WTC11 (cell line): ENCODE data around the gene HS2ST1.

Experiments
- ESRRA ChIP-seq: sonication (generic); formaldehyde crosslinking; IDR thresholded peaks from 2 replicates; pipeline ENCODE4 v1.8.1; 2022; ENCODE audit warnings: mild to moderate bottlenecking, missing genetic modification reagents, borderline replicate concordance
- FOXP1 ChIP-seq: sonication (generic); formaldehyde crosslinking; IDR thresholded peaks from 2 replicates; pipeline ENCODE4 v1.8.0; 2022; ENCODE audit warnings: missing genetic modification reagents, mild to moderate bottlenecking, moderate library complexity, borderline replicate concordance
- IRF2 ChIP-seq: sonication (generic); formaldehyde crosslinking; IDR thresholded peaks from 2 replicates; pipeline ENCODE4 v1.8.0; 2022; ENCODE audit warnings: low read depth, missing genetic modification reagents, borderline replicate concordance
- NR2C2 ChIP-seq: sonication (generic); formaldehyde crosslinking; IDR thresholded peaks from 2 replicates; pipeline ENCODE4 v1.8.0; 2022; ENCODE audit warnings: mild to moderate bottlenecking, missing genetic modification reagents
- NR3C1 ChIP-seq: sonication (generic); formaldehyde crosslinking; conservative IDR thresholded peaks from 2 replicates; pipeline ENCODE4 v1.8.1; 2023; ENCODE audit warnings: low read depth, mild to moderate bottlenecking, missing genetic modification reagents
- SMAD3 ChIP-seq: sonication (generic); formaldehyde crosslinking; IDR thresholded peaks from 2 replicates; pipeline ENCODE4 v1.8.0; 2022; ENCODE audit warnings: missing genetic modification reagents, mild to moderate bottlenecking, borderline replicate concordance
- SP1 ChIP-seq: sonication (generic); formaldehyde crosslinking; conservative IDR thresholded peaks from 2 replicates; pipeline ENCODE4 v1.8.1; 2022; ENCODE audit warnings: missing genetic modification reagents
- TCF7 ChIP-seq: sonication (generic); formaldehyde crosslinking; IDR thresholded peaks from 2 replicates; pipeline ENCODE4 v1.8.0; 2022; ENCODE audit warnings: mild to moderate bottlenecking, low read depth, missing genetic modification reagents, moderate library complexity
- TF ChIP-seq, protein P1 (sequence below): sonication (generic); formaldehyde crosslinking; IDR thresholded peaks from 2 replicates; pipeline ENCODE4 v1.8.1; 2022; ENCODE audit warnings: low read depth, missing genetic modification reagents, borderline replicate concordance
- TF ChIP-seq, protein P2 (sequence below): sonication (generic); formaldehyde crosslinking; IDR thresholded peaks from 2 replicates; pipeline ENCODE4 v1.8.1; 2023; ENCODE audit warnings: mild to moderate bottlenecking, missing genetic modification reagents, moderate library complexity
- TF ChIP-seq, protein P3 (sequence below): fragments of 200-600 bp; IDR thresholded peaks from 2 replicates; pipeline ENCODE4 v1.8.0; 2022; ENCODE audit warnings: antibody characterized with exemption
- TF ChIP-seq, protein P4 (sequence below): sonication (generic); formaldehyde crosslinking; IDR thresholded peaks from 2 replicates; pipeline ENCODE4 v1.8.1; 2023; ENCODE audit warnings: mild to moderate bottlenecking, missing genetic modification reagents, borderline replicate concordance

GRCh38 chr1:86987446-86987845, 73.0 kb downstream of the HS2ST1 start:
- TF ChIP-seq FOXP1 (CRISPR knock-in tag), result no peak
- TF ChIP-seq NR2C2 (CRISPR knock-in tag), result no peak
- no peak for TF ChIP-seq SMAD3 (CRISPR knock-in tag)
- TF ChIP-seq, protein P1, sequence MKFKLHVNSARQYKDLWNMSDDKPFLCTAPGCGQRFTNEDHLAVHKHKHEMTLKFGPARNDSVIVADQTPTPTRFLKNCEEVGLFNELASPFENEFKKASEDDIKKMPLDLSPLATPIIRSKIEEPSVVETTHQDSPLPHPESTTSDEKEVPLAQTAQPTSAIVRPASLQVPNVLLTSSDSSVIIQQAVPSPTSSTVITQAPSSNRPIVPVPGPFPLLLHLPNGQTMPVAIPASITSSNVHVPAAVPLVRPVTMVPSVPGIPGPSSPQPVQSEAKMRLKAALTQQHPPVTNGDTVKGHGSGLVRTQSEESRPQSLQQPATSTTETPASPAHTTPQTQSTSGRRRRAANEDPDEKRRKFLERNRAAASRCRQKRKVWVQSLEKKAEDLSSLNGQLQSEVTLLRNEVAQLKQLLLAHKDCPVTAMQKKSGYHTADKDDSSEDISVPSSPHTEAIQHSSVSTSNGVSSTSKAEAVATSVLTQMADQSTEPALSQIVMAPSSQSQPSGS (CRISPR knock-in tag), result no peak
- no peak for TF ChIP-seq SP1
- TF ChIP-seq, protein P2, sequence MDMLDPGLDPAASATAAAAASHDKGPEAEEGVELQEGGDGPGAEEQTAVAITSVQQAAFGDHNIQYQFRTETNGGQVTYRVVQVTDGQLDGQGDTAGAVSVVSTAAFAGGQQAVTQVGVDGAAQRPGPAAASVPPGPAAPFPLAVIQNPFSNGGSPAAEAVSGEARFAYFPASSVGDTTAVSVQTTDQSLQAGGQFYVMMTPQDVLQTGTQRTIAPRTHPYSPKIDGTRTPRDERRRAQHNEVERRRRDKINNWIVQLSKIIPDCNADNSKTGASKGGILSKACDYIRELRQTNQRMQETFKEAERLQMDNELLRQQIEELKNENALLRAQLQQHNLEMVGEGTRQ, result no peak
- TF ChIP-seq, protein P3, sequence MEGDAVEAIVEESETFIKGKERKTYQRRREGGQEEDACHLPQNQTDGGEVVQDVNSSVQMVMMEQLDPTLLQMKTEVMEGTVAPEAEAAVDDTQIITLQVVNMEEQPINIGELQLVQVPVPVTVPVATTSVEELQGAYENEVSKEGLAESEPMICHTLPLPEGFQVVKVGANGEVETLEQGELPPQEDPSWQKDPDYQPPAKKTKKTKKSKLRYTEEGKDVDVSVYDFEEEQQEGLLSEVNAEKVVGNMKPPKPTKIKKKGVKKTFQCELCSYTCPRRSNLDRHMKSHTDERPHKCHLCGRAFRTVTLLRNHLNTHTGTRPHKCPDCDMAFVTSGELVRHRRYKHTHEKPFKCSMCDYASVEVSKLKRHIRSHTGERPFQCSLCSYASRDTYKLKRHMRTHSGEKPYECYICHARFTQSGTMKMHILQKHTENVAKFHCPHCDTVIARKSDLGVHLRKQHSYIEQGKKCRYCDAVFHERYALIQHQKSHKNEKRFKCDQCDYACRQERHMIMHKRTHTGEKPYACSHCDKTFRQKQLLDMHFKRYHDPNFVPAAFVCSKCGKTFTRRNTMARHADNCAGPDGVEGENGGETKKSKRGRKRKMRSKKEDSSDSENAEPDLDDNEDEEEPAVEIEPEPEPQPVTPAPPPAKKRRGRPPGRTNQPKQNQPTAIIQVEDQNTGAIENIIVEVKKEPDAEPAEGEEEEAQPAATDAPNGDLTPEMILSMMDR, result no peak
- TF ChIP-seq, protein P4, sequence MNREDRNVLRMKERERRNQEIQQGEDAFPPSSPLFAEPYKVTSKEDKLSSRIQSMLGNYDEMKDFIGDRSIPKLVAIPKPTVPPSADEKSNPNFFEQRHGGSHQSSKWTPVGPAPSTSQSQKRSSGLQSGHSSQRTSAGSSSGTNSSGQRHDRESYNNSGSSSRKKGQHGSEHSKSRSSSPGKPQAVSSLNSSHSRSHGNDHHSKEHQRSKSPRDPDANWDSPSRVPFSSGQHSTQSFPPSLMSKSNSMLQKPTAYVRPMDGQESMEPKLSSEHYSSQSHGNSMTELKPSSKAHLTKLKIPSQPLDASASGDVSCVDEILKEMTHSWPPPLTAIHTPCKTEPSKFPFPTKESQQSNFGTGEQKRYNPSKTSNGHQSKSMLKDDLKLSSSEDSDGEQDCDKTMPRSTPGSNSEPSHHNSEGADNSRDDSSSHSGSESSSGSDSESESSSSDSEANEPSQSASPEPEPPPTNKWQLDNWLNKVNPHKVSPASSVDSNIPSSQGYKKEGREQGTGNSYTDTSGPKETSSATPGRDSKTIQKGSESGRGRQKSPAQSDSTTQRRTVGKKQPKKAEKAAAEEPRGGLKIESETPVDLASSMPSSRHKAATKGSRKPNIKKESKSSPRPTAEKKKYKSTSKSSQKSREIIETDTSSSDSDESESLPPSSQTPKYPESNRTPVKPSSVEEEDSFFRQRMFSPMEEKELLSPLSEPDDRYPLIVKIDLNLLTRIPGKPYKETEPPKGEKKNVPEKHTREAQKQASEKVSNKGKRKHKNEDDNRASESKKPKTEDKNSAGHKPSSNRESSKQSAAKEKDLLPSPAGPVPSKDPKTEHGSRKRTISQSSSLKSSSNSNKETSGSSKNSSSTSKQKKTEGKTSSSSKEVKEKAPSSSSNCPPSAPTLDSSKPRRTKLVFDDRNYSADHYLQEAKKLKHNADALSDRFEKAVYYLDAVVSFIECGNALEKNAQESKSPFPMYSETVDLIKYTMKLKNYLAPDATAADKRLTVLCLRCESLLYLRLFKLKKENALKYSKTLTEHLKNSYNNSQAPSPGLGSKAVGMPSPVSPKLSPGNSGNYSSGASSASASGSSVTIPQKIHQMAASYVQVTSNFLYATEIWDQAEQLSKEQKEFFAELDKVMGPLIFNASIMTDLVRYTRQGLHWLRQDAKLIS (CRISPR knock-in tag), result no peak
- no peak for TF ChIP-seq IRF2 (CRISPR knock-in tag)
- TF ChIP-seq TCF7 (CRISPR knock-in tag), result no peak
- TF ChIP-seq NR3C1 (CRISPR knock-in tag), result no peak
- no peak for TF ChIP-seq ESRRA (CRISPR knock-in tag)
